ENCODE measurements around the gene TTYH2.

DNA sequence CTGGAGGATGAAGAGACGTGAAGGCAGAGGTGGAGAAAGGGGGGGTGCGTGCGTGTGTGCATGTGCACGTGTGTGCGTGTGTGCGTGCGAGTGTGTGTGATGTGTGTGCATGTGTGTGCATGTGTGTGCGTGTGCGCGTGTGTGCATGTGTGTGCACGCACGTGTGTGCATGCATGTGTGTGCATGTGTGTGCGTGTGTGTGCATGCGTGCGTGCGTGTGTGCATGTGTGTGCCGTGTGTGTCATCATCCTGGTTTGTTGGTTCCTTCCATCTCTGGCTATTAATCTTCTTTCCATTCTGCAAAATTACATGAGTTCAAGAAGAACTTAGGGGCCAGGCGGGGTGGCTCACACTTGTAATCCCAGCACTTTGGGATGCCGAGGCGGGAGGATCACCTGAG lies 26.9 kb upstream of the TTYH2 start:
- no peak for TF ChIP-seq CTCF (IDR thresholded peaks at IDR 0.05)
- no peak for TF ChIP-seq POLR2AphosphoS5 (IDR thresholded peaks at IDR 0.05)
- TF ChIP-seq POLR2A (IDR thresholded peaks at IDR 0.05), result no peak
- TF ChIP-seq EP300 (IDR thresholded peaks at IDR 0.05), result no peak

All from sigmoid colon (tissue), 4 donors.